Stimulated activated CD8-positive, alpha-beta memory T cell treated with anti-CD3 and anti-CD28 coated beads, Interleukin-12 subunit alpha, Interleukin-12 subunit beta, amount 100 ng/mL, for 1 hour (primary cell): ENCODE measurements around the gene SHB.

ENCODE experiments used
- DNase-seq: peaks from one replicate; pipeline ENCODE4 v3.0.0-alpha.2; 2020; ENCODE audit warnings: low read depth

Gene SHB

GRCh38 chr9:37935096-37935495 lies 133.9 kb downstream of the SHB start:
- DNase-seq, result no peak

GRCh38 chr9:37931592-37931991 lies 137.4 kb downstream of the SHB start:
- DNase-seq, result no peak

GRCh38 chr9:37929441-37929895 lies 139.6 kb downstream of the SHB start:
- DNase-seq, result no peak

GRCh38 chr9:37928552-37929430 lies 140.2 kb downstream of the SHB start:
- DNase-seq, result no peak

GRCh38 chr9:37927601-37928551 lies 141.2 kb downstream of the SHB start:
- no peak for DNase-seq

GRCh38 chr9:37927132-37927531 lies 141.9 kb downstream of the SHB start:
- no peak for DNase-seq

- no peak for DNase-seq
Observed at GRCh38 chr9:37926737-37927118, 142.3 kb downstream of the SHB start.

GRCh38 chr9:37925786-37926736 lies 143.0 kb downstream of the SHB start:
- no peak for DNase-seq

- DNase-seq, result no peak
Observed at GRCh38 chr9:37925006-37925405, 144.0 kb downstream of the SHB start.

GRCh38 chr9:37924538-37924937 lies 144.5 kb downstream of the SHB start:
- DNase-seq, result no peak

GRCh38 chr9:37923796-37924427 lies 145.1 kb downstream of the SHB start:
- no peak for DNase-seq

GRCh38 chr9:37923118-37923795 lies 145.8 kb downstream of the SHB start:
- no peak for DNase-seq

- DNase-seq, result no peak
Observed at GRCh38 chr9:37922363-37923117, 146.5 kb downstream of the SHB start.

- no peak for DNase-seq
Observed at GRCh38 chr9:37921546-37922300, 147.3 kb downstream of the SHB start.

GRCh38 chr9:37921168-37921510 lies 147.9 kb downstream of the SHB start:
- no peak for DNase-seq

- DNase-seq, result no peak
Observed at GRCh38 chr9:37920471-37921167, 148.4 kb downstream of the SHB start.

GRCh38 chr9:37919956-37920335 lies 149.1 kb downstream of the SHB start:
- DNase-seq, result no peak

- no peak for DNase-seq
Observed at GRCh38 chr9:37919246-37919955, 149.6 kb downstream of the SHB start.
